GM19025 (cell line): Measurements from ENCODE around the gene ZNF202.
"Not testable (repeated sequence)": the region's sequence is repeated elsewhere in the genome, so short reads cannot be mapped to it uniquely, and the experiment has no call there.

Source experiments
- ATAC-seq: cut with Tn5 transposase; IDR thresholded peaks from one replicate; pipeline ENCODE4 v1.9.1; 2021; ENCODE audit warnings: mild to moderate bottlenecking, low read depth, moderate library complexity; ENCODE audit not compliant: unreplicated experiment

The ZNF202 gene

DNA sequence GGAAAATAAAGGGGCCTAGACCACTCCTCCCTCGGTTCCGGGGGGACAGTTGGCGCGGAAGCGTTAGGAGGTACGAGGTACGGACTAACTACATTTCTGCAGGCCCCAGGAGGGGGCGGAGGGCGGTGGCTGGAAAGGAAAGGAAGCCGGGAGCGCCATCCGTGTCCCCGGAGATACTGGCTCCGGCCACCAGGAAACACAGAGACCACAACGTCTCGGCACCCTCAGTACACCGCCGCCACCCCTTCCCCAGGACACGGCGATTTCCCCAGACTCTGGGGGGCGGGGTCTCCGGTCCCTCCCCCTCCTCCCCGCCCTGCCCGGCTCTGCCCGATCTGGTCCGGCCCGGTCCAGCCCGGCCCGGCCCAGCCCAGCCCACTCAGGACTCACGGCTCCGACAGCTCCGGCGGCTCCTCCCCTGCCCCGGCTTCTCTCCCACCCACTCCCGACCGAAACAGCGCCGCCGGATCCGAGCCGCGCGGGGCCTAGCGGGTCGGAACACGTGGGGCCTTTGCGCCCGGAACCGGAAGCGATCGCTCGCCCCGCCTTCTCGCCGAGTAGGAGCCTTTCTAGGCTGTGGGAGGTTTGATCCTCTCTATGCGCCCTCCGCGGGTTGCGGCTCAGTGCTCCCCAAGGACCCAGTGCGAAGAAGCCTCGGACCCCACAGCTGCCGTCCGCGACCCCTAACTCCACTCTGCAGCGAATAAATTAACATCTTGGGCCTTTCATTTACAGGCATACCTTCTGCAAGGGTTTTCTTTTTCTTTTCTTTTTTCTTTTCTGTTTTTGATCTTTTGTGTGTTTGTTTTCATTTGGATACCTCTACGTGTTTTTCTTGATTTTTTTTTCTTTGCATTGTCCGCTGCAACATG is at the start of gene ZNF202:
ZNF202 (minus strand) TSS at position 502 of the 872 bp plus-strand sequence. CDS start 10,772 bp downstream, outside the sequence.
- peak; percentile 99 for ATAC-seq

DNA sequence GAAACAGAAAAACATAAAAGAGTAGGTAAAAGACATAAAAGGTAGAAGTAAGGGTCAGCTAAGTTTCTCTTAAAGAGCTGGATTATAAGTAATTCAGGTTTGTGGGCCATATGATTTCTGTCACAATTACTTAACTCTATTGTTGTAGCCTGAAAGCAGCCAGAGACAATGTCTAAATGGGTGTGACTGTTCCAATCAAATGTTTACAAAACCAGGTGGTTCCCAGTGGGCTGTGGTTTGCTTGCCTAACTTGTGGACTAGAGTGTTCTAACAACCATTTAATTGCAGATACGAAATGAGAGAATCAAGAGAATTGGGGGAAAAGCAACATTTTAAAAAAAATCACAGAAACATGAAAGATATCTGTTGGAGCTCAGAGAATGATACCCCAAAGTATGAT is 42.1 kb upstream of the ZNF202 start:
- no peak for ATAC-seq

DNA sequence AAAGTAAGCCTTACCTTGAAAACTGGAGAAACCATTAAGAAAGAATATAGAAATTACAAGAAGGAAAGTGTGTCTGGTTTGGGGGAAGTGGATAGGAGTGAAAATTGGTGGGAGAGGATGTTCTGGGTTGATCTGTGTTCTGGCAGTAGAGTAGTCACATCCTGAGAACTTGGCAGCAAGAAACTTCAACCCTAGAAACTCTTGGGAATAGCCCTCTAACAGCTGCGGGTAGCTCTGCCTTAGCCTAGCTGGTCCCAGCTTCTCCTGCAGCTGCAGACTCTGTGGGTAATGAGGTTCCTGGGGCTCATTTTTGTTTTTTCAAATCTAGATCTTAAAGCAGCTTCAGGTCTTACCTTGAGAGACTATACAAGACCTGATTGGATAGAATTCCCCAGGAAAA is 37.1 kb upstream of the ZNF202 start:
- no peak for ATAC-seq

DNA sequence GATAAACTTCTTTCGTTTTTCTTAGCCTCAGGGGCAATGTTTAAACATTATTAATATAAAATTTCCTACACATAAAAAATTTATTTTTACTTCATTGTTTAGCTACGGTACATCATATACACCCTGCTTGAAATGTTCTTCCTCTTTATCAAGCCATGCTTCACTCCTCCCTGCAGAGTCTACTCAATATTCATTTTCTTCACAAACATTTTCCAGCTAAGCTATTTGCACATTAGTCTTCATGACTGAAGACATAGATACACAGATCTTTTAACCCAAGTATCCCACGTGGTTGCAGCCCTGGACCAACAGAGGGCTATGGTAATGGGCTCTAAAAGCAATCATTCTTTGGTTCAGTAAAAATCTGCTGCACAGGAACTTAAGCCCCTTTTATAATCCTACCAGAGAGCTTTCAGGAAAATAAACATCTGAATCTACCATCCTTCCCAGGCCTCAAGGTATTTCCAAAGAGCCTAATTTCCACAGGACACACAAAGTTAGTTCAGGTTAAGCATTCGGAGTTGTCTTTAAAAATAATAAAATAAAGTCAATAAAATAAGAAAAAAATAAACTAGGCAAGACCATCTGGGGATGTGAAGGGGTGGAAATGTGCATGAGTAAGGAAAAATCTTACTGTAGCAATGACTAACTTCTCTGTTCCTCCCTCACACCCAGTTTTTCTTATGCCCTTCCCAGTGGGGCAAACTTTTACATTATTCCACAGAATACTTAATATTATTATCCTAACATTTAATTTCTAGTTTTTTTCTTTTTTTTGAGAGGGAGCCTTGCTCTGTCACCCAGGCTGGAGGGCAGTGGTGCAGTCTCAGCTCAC is 34.5 kb upstream of the ZNF202 start:
- no peak for ATAC-seq

DNA sequence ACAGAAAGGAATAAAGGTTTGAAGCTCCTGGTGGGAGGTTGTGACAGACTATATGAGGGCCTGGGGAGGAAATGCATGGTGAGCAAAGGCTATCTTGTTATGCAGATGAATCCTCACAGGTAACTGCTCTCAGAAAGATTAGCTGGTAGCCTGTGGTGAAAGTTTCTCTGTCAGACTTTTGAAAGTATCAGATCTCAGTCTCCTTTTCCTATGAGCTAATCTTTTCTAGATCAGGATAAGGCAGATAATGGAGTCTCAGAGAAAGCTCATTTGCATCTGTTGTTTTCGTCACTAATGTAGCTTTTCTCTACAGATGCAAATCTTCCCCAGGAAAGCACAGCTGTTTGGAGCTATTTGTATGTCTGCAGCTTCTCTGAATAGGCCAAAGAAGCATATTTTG is 33.8 kb upstream of the ZNF202 start:
- ATAC-seq, result no peak

DNA sequence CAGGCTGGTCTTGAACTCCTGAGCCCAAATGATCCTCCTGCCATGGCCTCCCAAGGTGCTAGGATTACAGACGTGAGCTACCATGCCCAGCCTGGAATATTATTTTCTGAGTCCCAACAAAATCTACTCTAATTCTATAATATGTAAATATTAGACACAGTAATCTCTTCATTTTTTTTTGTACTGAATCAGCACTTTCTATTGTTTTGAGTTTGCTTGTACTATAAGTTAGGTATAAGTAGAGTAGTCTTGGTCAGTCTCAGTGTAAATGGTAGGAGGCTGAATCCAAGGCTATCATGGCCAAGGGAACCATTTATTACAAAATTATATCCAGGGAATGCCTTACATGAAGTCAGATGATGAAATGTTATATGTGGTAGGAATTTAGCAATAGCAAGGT is 32.5 kb upstream of the ZNF202 start:
- ATAC-seq, result no peak

DNA sequence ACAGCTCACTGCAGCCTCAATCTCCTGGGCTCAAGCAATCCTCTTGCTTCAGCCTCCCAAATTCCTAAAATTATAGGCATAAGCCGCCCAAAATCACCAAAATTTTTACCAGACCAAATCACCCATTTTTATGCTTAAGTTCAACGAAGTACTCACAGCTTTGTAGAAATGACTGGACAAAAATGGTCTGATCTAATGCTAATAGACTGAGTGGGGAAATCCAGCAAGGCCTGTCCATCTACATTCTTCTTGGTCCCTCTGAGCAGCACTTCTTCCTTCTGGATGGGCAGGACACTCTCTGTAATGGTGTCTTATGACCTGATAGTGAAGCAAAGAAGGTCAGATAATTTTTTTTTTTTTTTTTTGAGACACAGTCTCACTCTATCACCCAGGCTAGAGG is 31.6 kb upstream of the ZNF202 start:
- ATAC-seq, result no peak

DNA sequence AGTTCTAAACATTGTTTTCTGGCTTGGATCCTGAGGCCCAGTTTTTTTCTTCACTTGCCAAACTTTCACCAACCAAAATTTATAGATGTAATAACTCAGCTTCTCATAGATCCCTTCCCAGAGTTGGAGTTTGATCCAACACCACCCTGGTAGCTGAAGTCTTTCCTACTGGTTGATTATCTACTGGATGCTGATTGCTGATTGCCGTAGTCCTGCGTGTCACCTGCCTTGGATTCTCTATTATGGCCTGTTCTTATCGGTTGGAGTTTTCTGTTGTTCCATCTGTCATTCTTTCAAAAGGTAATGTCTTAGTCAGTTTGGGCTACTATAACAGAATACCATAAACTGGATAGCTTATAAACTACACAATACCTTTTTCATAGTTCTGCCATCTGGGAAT is 30.2 kb upstream of the ZNF202 start:
- no peak for ATAC-seq

DNA sequence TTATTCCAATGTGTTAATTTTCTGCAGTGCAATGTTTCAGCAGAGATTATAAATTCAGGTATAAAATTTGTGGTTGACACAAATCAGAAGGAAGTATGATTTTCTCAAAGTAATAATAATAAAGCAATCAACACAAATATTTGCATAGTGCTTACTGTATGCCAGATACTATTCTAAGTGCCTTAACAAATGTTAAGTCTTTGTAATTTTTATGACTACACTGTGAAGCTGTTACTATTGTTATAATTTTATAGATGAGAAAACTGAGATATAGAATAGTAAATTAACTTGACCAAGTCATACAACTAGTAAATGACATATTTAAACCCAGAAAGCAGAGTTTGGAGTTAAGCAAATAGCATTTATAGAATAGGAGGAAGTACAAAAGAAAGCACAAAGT is 29.3 kb upstream of the ZNF202 start:
- no peak for ATAC-seq

DNA sequence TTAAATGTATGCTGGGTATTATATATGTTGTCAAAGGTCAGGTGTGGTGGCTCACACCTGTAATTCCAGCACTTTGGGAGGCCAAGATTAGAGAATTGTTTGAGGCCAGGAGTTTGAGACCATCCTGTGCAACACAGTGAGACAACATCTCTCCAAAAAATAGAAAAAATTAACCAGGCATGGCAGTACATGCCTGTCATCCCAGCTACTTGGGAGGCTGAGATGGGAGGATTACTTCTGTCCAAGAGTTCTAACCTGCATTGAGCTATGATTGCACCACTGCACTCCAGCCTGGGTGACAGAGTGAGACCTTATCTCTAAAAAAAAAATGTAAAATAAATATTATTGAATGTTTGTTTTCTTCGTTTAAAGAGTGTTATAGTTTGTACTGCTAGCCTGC is 24.1 kb upstream of the ZNF202 start:
- ATAC-seq, result no peak

DNA sequence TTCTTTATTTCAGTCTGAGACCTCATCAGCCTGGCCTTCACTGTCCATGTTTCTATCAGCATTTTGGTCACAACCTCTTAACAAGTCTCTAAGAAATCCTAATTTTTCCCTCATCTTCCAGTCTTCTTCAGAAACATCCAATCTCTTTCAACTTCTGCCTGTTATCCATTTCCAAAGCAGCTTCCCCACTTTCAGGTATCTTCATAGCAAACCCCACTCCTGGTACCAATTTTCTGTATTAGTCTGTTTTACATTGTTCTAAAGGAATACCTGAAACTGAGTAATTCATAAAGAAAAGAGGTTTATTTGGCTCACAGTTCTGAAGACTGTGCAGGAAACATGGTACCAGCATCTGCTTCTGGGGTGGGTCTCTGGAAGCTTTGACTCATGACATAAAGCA is 21.0 kb upstream of the ZNF202 start:
- ATAC-seq, result no peak

DNA sequence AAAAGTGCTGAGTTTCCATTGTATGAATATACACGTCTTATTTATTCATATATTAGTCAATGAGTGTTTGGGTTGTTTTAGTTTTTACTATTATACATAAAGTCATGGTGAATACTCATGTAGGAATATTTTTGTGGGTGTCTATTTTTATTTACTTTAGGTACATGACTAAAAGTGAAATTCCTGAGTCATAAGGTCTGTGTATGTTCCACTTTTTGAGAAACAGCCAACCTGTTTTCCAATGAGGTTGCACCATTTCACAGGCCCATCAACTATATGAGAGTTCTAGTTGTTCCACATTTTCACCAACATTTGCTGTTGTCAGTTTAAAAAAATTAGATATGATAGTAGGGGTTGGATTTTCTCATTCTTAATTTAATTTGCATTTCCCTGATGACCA is 19.4 kb upstream of the ZNF202 start:
- ATAC-seq, result no peak

DNA sequence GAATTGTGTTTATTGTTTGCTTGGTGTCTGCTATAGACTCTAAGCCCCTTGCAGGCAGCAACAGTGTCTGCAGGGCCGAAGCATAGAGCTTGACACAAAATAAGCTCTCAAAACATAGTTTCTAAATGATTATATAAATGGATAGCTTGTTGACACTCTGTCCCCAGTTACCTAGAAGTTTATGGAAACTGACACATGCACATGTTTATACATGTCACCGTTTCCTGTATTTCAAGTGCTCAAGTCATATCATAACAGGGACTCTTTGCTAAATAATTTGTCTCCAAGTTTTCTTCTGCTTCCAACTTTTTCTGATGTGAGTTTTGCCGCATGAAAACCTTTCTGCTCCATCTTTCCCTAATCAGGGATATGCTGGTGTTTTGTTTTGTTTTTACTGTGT is 16.5 kb upstream of the ZNF202 start:
- ATAC-seq, result no peak

DNA sequence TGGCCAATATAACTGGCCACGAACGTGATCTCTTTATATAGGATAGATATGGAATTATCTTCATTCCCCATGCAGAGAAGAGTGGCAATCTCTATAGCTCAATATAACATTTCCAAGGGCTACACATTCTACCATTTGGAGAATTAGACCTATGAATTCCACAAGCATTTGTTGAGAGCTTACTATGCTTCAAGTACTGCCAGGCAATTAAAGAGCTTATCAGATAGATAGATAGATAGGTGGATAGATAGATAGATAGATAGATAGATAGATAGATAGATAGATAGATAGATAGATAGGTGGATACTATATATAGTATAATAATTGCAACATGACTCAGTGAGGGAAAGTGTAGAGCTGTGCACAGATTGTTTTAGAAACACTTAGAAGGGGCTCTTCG is 14.4 kb upstream of the ZNF202 start:
- ATAC-seq, result no peak

DNA sequence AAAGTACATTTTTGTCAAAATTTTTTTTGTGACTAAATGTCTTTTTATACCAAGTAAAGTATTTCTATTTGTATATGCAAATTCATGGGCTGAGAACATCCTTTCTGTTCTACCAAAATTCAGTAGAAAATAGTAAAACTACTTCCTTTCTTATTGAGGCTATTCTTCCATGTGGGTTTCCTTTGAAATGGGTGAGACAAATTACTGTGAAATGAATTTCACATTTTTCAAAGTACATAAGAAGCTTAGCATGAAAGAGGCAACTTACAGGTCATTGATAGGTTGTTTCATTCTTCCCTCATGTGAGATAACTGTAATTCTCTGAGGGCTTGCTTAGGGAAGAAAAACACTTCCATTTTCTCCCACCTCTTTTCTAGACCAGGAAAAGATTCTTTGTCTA is 13.9 kb upstream of the ZNF202 start:
- ATAC-seq, result no peak

DNA sequence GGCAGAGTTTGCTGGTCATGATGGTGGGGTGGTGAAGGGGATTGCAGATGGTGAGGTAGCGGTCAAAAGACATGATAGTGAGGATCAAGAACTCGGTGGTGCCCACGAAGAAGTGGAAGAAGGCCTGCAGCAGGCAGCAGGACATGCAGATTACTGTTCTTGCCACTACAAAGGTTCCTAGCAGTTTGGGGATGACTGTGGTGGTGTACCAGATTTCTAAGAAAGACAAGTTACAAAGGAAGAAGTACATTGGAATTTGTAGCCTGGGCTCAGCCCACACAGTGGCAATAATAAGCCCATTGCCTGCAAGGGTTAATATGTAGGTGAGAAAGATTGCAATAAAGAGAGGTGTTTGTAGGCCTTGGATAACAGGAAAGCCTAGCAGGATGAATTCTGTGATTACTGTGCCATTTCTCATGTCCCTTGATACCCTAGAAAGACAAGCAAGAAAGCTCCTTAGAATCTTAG is 12.7 kb upstream of the ZNF202 start, which contains the start of gene OR6X1:
OR6X1 (minus strand) TSS at position 418 of the 468 bp plus-strand sequence; CDS start at position 418, 0 bp downstream.
- ATAC-seq, result no peak

DNA sequence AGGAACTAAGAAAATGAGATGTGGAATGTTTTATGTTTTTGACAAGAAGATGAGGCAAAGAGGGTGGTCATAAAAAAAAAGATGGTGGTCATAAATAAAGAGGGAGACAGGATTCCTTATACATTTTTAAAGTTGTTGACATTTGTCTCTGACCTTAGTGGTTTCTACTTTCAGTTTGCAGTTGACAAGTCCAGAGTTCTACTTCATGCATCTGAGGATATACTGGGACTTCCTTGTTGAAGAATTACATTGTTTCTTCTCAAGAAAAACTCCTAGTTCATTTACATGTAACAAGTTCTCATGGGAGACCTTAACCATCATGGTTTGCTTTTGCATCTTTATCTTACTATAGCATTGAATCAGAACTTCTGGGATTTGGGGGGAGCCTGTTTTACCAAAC is 11.7 kb upstream of the ZNF202 start:
- no peak for ATAC-seq

DNA sequence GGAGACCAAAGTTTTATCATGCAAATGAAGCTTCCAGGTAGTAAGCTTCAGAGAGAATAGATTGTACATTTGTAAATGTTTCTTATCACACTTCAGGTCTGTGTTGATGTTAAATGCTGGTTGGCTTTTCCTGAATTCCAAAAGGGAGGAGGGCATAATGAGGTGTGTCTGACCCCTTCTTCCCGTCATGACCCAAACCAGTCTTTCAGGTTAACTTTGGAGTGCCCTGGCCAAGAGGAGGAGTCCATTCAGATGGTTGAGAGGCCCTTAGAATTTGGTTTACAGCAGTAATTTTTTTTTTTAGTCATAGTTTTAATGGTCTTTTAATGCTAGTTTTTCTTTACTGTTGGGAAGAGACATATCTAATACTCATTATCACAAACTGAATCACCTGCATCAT is 10.3 kb upstream of the ZNF202 start:
- ATAC-seq, result no peak

DNA sequence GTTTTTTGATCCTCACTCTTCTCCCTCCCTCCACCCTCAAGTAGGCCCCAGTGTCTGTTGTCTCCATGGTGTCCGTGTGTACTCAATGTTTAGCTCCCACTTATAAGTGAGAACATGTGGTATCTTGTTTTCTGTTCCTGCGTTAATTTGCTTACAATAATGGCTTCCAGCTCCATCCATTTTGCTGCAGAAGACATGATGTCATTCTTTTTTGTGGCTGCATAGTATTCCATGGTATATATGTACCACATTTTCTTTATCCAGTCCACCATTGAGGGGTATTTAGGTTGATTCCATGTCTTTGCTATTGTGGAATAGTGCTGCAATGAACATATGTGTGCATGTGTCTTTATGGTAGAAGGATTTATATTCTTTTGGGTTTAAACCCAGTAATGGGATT is 6.9 kb upstream of the ZNF202 start:
- ATAC-seq, result not testable (repeated sequence)

DNA sequence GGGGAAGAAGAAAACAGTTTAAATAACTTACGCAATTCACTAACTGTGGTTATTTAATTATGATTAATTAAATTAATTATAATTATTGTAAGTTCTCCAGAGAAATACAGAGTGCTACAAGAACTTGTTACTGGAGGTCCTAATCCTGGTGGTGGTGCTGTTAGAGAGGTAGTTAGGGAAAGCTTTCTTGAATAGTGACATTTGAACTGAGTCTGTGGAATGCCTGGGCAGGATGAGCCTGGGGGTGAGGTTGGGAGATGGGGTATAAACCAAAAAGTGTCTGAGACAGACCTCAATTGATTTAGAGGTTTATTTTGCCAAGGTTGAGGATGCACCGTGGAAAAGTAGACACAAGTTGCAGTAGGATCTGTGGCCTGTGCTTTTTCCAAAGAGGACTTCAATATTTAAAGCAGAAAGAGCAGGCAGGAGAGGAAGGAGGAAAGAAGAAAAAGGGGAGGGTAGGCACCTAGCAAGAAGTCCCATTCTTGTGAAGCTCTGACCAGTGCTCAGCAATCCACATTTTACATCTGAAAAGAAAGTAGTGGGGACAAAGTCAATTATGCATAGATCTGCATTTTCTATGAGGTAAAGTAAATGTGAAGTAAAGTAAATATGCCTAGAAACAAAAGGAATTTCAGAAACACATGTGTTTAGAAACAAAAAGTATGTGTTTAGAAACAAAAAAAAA is 4.4 kb upstream of the ZNF202 start:
- no peak for ATAC-seq

DNA sequence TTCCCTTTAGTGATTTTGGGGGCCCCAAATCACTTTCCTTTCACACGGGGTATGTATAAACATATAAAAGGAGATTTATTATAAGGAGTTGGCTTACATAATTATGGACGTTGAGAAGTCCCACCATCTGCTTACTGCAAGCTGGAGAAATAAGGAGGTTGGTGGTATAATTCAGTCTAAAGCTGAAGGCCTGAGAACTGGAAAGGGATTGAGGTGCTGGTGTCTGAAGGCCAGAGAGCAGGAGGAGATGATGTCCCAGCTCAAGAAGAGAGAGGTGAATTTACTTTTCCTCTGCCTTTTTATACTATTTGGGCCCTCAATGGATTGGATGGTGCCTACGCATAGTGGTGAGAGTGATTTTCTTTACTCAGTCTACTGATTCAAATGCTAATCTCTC is 1.3 kb upstream of the ZNF202 start:
- ATAC-seq, result no peak
